Fibroblast of gingiva (primary cell): ENCODE data around the gene LIPM.
"Not testable (repeated sequence)": the region's sequence is repeated elsewhere in the genome, so short reads cannot be mapped to it uniquely, and the experiment has no call there.

ENCODE experiments used
- DNase-seq: peaks from one replicate; pipeline ENCODE4 v3.0.0-alpha.2; 2011; ENCODE audit warnings: low read depth

Gene LIPM

GRCh38 chr10:88800152-88801125 is 2.1 kb upstream of the LIPM start:
- no peak for DNase-seq

GRCh38 chr10:88803641-88804040 is 1.1 kb downstream of the LIPM start:
- no peak for DNase-seq

GRCh38 chr10:88804083-88804812 is 1.7 kb downstream of the LIPM start:
- no peak for DNase-seq

- DNase-seq = no peak
These were observed 2.8 kb downstream of the LIPM start for GRCh38 chr10:88805361-88805760.

GRCh38 chr10:88805924-88806323 is 3.4 kb downstream of the LIPM start:
- DNase-seq = no peak

GRCh38 chr10:88809621-88810020 is 7.1 kb downstream of the LIPM start:
- no peak for DNase-seq

- peak; percentile 63 for DNase-seq
These were observed 7.8 kb downstream of the LIPM start for GRCh38 chr10:88810196-88810961.

GRCh38 chr10:88813200-88813599 is 10.7 kb downstream of the LIPM start:
- DNase-seq = no peak

- no peak for DNase-seq
These were observed 16.8 kb downstream of the LIPM start for GRCh38 chr10:88819290-88819689.

- peak; percentile 82 for DNase-seq
These were observed 18.3 kb downstream of the LIPM start for GRCh38 chr10:88820748-88821401.

GRCh38 chr10:88826388-88826787 is 23.9 kb downstream of the LIPM start:
- no peak for DNase-seq

- no peak for DNase-seq
These were observed 25.1 kb downstream of the LIPM start for GRCh38 chr10:88827671-88828070.

GRCh38 chr10:88828310-88828709 is 25.8 kb downstream of the LIPM start:
- no peak for DNase-seq

GRCh38 chr10:88830643-88831268 is 28.2 kb downstream of the LIPM start:
- DNase-seq = no peak

- no peak for DNase-seq
These were observed 29.2 kb downstream of the LIPM start for GRCh38 chr10:88831709-88832108.

GRCh38 chr10:88832376-88832775 is 29.8 kb downstream of the LIPM start:
- no peak for DNase-seq

GRCh38 chr10:88833156-88833555 is 30.6 kb downstream of the LIPM start:
- no peak for DNase-seq

GRCh38 chr10:88833723-88834122 is 31.2 kb downstream of the LIPM start:
- DNase-seq = no peak

- peak; percentile 78 for DNase-seq
These were observed 32.8 kb downstream of the LIPM start for GRCh38 chr10:88835096-88835909.

- DNase-seq = no peak
These were observed 33.3 kb downstream of the LIPM start for GRCh38 chr10:88835910-88836221.

GRCh38 chr10:88837632-88838031 is 35.1 kb downstream of the LIPM start:
- not testable (repeated sequence) for DNase-seq
